GM12891 (cell line): ENCODE measurements around the gene SPATA18.
"Not testable (repeated sequence)": the region's sequence is repeated elsewhere in the genome, so short reads cannot be mapped to it uniquely, and the experiment has no call there.

Source experiments
- DNase-seq: peaks from one replicate; pipeline ENCODE4 v3.0.0; 2011; ENCODE audit warnings: low spot score; ENCODE audit not compliant: insufficient read length
- FAIRE-seq: peaks from 2 replicates; lab custom pipeline; 2011; peaks lifted over from hg19 to GRCh38; lab: Jason Lieb, UNC
- PAX5 ChIP-seq: IDR thresholded peaks from 2 replicates; pipeline ENCODE4 v1.6.1; 2011; ENCODE audit warnings: low read length, moderate library complexity, mild to moderate bottlenecking; ENCODE audit not compliant: insufficient read depth, severe bottlenecking
- POLR2A ChIP-seq: IDR thresholded peaks from 2 replicates; pipeline ENCODE4 v1.6.1; 2011; ENCODE audit warnings: low read depth, low read length, control low read depth
- POLR2AphosphoS5 ChIP-seq: IDR thresholded peaks from 2 replicates; pipeline ENCODE4 v1.6.1; 2011; ENCODE audit warnings: low read depth, low read length, control low read depth
- POU2F2 ChIP-seq: IDR thresholded peaks from 2 replicates; pipeline ENCODE4 v1.6.1; 2011; ENCODE audit warnings: low read depth, mild to moderate bottlenecking, control low read depth, low read length, moderate library complexity
- SPI1 ChIP-seq: IDR thresholded peaks from 2 replicates; pipeline ENCODE4 v1.6.1; 2011; ENCODE audit warnings: low read depth, low read length, control low read depth
- TAF1 ChIP-seq: IDR thresholded peaks from 2 replicates; pipeline ENCODE4 v1.6.1; 2011; ENCODE audit warnings: low read depth, low read length, control low read depth

SPATA18 gene

DNA sequence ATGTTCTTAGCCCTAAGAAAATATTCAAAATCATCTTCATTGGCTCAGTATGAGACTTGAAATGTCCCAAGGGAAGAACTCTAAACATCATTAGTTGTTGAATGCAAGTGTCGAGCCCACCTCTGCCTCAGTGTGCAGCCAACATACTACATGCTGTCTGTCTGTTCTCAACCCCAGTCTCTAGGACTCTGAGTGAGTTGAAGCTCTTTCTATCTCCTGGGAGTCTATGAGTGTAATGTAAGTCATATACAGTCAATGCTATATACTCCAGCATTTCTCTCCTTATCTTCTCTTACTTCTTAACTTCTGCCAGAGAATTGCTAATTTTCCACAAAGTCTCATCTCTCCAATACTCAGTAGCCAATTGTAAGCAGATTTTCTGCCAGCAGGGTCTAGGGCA, 61.3 kb downstream of the SPATA18 start:
- no peak for FAIRE-seq
- no peak for DNase-seq
- TF ChIP-seq PAX5, result no peak
- no peak for TF ChIP-seq POLR2AphosphoS5
- no peak for TF ChIP-seq TAF1
- TF ChIP-seq POLR2A, result no peak
- no peak for TF ChIP-seq POU2F2
- no peak for TF ChIP-seq SPI1

DNA sequence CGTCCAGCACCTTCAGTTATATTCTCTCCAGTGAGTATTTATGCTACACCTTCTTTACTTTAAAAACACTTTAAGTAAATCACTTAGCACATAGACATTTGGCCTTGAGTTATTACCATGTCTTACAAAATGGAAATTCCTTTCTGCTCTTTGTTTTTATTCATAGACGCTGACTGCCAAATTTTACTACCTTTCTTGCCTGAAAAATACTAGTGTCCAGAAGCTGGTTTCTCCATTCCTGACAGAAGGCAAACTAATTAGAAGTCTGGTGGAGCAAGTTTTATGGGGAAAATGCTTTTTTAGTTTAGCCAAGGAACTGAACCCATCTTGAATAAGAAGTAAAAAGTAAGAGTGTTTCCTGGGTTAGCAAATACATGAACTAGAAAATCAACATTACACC, 65.5 kb downstream of the SPATA18 start:
- DNase-seq, result no peak
- TF ChIP-seq TAF1, result no peak
- TF ChIP-seq PAX5, result no peak
- TF ChIP-seq POU2F2, result no peak
- no peak for TF ChIP-seq SPI1
- TF ChIP-seq POLR2AphosphoS5, result no peak
- TF ChIP-seq POLR2A, result no peak
- no peak for FAIRE-seq

DNA sequence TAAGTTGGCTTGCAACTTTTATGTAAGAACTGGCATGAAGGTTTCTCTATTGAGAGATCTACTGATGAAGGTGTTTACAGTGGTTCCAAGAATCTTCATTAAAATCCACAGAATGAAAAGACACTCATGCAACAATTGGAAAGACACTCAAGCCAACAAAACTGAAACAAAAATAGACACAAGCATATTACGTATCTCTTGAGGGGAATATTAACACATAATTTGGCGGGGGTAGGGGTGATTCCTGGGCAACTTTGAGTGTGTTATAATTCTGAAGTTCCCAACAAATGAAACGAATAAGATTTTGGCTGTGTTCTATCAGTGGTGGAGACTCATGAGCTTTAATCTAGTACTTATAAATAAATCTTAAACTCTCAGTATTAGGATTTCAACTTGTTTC, 75.1 kb downstream of the SPATA18 start:
- FAIRE-seq (no peak), DNase-seq (no peak)
- TF ChIP-seq POLR2A (no peak), POLR2AphosphoS5 (no peak), POU2F2 (no peak), SPI1 (no peak)

DNA sequence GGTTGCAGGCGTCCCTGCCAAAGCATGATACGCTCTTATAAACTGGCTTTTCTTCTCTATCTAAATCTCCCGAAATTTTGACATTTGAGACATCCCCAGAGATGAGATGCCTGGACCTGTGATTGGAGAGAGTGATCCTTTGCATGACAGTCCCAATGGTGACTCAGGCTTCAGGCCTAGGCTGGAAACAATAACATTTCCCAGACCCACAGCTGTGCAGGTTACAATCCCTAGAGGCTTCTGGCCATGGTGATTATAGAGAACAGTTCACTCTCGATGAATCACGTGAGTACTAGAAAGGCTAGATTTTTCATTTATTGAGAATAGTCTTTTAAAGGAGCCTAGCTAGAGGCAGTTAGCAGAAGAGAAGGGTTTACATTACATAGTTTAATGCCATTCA, 75.9 kb downstream of the SPATA18 start:
- DNase-seq (no peak), FAIRE-seq (no peak)
- no peak for TF ChIP-seq TAF1
- TF ChIP-seq POLR2A, result no peak
- no peak for TF ChIP-seq SPI1
- no peak for TF ChIP-seq POU2F2
- no peak for TF ChIP-seq POLR2AphosphoS5
- no peak for TF ChIP-seq PAX5

DNA sequence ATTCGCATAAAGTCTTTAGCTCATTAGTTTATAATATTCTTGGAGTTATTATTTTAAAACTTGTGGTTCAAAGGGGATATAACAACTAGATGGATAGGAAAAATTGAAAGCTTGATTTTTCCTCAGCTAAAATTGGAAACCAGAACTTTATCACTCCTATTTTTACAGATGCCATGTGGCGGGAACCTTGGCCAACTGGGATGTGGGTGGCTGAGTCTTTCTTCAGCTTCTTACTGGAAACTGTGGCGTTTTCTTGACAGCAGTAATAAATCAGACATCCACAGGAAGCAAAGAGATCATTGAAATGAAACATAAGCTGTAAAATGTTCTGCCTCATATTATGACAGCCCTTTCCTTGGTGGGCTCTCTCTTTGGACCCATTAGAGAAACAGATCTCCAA, 84.1 kb downstream of the SPATA18 start:
- TF ChIP-seq POLR2AphosphoS5 (no peak), POU2F2 (no peak), PAX5 (no peak), SPI1 (no peak), TAF1 (no peak), POLR2A (no peak)
- FAIRE-seq, result no peak
- no peak for DNase-seq

DNA sequence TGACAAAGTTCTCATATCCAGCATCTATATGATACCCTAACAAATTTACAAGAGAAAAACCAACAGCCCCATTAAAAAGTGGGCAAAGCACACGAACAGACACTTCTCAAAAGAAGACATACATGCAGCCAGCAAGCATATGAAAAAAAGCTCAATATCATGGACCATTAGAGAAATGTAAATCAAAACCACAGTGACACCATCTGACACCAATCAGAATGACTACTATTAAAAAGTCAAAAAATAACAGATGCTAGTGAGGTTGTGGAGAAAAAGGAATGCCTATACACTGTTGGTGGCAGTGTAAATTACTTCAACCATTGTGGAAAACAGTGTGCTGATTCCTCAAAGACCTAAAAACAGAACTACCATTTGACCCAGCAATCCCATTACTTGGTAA, 86.0 kb downstream of the SPATA18 start:
- DNase-seq, FAIRE-seq: not testable (repeated sequence)

DNA sequence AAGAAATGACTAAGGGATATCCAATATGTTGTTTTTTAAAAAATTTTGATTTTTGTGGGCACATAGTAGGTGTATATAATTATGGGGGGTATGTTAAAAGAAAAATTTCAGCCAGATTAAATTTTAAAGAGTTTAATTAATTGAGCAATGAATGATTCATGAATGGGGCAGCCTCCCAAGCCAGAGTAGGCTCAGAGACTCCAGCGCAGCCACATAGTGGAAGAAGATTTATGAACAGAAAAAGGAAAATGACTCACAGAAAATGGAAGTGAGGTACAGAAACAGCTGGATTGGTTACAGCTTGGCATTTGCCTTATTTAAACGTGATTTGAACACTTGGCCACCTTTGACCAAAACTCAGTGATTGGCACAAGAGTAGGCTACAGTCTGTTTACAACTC, 91.7 kb downstream of the SPATA18 start:
- DNase-seq, result no peak
- no peak for FAIRE-seq
- TF ChIP-seq POU2F2 (no peak), PAX5 (no peak), SPI1 (no peak), POLR2AphosphoS5 (no peak)

DNA sequence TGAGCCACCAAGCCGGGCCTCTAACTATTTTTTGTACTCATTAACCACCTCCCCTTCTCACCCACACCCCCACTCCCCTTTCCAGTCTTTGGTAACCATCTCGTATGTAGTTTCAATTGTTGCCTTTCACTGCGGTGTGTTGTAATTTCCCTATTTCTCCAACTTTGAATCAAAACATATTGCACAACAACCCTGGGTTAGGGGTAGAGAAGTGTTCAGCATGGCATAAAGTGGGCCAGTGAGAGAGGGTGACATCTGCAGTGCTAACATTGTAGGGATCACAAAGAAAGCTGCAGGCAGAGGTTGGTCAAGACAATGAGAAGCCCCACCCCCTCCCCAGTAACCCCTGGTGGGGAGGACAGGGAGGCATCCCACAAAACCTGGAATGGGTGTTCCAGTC, 92.7 kb downstream of the SPATA18 start:
- TF ChIP-seq POU2F2, result no peak
- no peak for TF ChIP-seq POLR2A
- no peak for TF ChIP-seq POLR2AphosphoS5
- TF ChIP-seq SPI1, result no peak
- TF ChIP-seq TAF1, result no peak
- TF ChIP-seq PAX5, result no peak
- DNase-seq (no peak), FAIRE-seq (no peak)

DNA sequence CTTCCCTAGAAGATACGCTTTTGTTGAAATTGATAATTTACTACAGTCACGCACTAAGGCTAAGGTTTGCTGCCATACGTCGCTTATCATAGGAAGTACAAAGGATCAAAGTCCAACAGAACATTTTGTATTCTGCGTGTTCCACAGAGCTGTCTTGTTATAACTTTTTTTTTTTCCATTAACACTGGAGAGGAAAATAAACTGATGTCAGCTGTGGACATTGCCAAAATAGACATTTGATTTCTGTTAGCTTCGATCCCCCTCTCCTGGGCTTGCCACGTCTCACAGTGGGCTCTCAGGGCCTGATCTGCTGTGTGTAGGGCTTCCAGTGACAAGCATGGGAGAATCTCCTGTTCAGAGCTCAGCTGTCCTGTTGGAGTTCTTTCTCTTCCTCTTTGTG, 93.3 kb downstream of the SPATA18 start:
- TF ChIP-seq POLR2A, result no peak
- no peak for TF ChIP-seq TAF1
- no peak for TF ChIP-seq PAX5
- no peak for TF ChIP-seq POU2F2
- TF ChIP-seq POLR2AphosphoS5, result no peak
- TF ChIP-seq SPI1, result no peak
- DNase-seq (no peak), FAIRE-seq (no peak)
